Esophagus squamous epithelium (tissue), 4 donors: ENCODE results near the gene SLAIN1.

Experiments used
- CTCF ChIP-seq, 6 experiments: fragments of 450-650 bp in 4 of 6; fragments of 200-600 bp in 2 of 6; sonication (generic) in 2 of 6; IDR thresholded peaks; one replicate each; pipeline ENCODE4 v1.5.1; 2016 to 2019; ENCODE audit warnings: antibody characterized with exemption in 6 of 6, mild to moderate bottlenecking in 4 of 6, moderate library complexity in 4 of 6
- POLR2A ChIP-seq, 4 donors: fragments of 450-650 bp; IDR thresholded peaks; one replicate each; pipeline ENCODE4 v1.6.1; 2017; ENCODE audit warnings: antibody characterized with exemption in 4 of 4, mild to moderate bottlenecking in 4 of 4, moderate library complexity in 3 of 4

DNA sequence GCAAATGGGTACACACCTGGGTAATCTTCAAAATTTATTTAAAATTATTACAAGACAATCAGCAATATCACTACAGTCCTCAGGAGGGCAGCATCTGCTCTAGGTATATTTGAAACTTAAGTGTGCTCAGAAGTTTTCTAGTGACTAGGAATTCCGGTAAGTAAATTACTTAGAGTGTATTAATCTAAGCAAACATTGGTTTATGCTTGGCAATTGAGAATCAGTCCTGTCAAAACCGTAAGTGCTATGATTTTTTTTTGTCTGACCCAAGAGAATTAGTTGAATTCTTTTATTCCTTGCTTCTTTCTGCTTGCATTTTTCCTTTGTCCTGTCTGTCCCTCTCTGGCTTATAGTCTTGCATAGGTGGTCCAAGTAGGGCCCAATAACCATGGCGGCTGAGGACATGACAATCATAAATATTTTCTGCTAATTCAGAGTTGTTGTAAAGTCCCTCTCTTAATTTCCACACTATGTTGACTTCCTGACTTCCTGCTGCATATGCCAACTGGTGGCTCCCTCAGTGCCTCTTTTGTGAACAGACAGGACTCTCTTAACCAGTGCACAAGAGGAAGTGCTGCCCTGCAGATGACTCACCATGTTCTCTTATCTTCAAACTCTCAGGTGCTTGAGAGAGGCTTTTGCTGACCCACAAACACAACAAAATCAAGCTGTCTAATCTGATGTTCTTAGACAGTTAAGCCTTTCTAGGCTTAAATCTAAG lies 82.2 kb downstream of the SLAIN1 start:
- TF ChIP-seq CTCF (IDR thresholded peaks at IDR 0.05) (peak in 5 of 6 experiments; percentile 31 to 68 (median 58)), POLR2A (IDR thresholded peaks at IDR 0.05) (no peak)
